Anterior cingulate cortex (tissue), 58 donors: ENCODE results near the gene NBR1.
"Not testable (repeated sequence)": the region's sequence is repeated elsewhere in the genome, so short reads cannot be mapped to it uniquely, and the experiment has no call there.

Source experiments
- DNase-seq, 58 donors: peaks; one replicate each; lab custom pipeline; 2025; lab: John Stamatoyannopoulos, UW

NBR1 gene, protein sequence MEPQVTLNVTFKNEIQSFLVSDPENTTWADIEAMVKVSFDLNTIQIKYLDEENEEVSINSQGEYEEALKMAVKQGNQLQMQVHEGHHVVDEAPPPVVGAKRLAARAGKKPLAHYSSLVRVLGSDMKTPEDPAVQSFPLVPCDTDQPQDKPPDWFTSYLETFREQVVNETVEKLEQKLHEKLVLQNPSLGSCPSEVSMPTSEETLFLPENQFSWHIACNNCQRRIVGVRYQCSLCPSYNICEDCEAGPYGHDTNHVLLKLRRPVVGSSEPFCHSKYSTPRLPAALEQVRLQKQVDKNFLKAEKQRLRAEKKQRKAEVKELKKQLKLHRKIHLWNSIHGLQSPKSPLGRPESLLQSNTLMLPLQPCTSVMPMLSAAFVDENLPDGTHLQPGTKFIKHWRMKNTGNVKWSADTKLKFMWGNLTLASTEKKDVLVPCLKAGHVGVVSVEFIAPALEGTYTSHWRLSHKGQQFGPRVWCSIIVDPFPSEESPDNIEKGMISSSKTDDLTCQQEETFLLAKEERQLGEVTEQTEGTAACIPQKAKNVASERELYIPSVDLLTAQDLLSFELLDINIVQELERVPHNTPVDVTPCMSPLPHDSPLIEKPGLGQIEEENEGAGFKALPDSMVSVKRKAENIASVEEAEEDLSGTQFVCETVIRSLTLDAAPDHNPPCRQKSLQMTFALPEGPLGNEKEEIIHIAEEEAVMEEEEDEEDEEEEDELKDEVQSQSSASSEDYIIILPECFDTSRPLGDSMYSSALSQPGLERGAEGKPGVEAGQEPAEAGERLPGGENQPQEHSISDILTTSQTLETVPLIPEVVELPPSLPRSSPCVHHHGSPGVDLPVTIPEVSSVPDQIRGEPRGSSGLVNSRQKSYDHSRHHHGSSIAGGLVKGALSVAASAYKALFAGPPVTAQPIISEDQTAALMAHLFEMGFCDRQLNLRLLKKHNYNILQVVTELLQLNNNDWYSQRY

DNA sequence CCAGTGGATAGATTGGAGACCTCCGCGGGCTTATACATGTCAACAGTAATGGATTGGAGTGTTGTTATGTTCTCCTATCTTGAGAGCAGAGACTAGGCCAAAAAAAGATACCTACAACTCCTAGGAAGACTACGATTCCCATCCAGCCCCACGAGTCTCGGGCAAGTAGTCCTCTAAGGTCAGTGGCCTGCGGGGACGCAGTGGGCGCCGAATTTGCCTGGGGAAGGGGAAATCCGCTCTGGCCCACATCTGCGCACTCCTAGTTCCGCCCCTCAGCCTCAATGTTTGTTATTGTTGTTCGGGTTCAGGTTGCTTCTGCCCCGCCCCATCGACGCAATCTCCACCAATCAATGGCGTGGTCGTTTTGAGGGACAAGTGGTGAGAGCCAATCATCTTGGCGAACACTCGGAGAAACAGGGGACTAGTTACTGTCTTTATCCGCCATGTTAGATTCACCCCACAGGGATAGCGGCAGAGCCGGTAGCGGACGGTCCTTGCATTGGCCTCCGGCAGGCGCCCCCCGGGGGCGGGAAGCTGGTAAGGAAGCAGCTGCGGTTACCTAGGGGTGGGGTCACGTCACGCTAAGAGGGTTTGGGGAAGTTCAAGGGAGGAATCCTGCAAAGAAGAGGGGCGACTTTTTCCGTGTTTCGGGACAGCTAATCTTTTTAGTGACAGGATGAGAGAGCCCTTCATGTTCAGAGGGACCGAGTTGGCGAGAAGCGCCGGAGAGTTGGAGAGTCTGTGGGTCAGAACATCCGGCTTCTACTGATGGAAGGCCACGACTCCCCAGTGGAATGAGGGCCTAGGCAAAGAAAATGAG lies at the start of gene NBR1:
TSS of gene NBR1 (plus strand) at position 449 of the 820 bp plus-strand sequence. CDS start 4,586 bp downstream, outside the sequence.
- DNase-seq, result peak; percentile 81 to 99 (median 95)

DNA sequence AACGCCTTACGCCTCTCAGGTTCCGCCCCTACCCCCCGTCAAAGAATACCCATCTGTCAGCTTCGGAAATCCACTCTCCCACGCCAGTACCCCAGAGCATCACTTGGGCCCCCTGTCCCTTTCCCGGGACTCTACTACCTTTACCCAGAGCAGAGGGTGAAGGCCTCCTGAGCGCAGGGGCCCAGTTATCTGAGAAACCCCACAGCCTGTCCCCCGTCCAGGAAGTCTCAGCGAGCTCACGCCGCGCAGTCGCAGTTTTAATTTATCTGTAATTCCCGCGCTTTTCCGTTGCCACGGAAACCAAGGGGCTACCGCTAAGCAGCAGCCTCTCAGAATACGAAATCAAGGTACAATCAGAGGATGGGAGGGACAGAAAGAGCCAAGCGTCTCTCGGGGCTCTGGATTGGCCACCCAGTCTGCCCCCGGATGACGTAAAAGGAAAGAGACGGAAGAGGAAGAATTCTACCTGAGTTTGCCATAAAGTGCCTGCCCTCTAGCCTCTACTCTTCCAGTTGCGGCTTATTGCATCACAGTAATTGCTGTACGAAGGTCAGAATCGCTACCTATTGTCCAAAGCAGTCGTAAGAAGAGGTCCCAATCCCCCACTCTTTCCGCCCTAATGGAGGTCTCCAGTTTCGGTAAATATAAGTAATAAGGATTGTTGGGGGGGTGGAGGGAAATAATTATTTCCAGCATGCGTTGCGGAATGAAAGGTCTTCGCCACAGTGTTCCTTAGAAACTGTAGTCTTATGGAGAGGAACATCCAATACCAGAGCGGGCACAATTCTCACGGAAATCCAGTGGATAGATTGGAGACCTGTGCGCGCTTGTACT lies 45.7 kb upstream of the NBR1 start, which contains the start of gene BRCA1:
TSS of gene BRCA1 (minus strand) at position 232 of the 834 bp plus-strand sequence. CDS start 1,268 bp downstream, outside the sequence.
- DNase-seq, result peak; percentile 37 to 95 (median 83)

DNA sequence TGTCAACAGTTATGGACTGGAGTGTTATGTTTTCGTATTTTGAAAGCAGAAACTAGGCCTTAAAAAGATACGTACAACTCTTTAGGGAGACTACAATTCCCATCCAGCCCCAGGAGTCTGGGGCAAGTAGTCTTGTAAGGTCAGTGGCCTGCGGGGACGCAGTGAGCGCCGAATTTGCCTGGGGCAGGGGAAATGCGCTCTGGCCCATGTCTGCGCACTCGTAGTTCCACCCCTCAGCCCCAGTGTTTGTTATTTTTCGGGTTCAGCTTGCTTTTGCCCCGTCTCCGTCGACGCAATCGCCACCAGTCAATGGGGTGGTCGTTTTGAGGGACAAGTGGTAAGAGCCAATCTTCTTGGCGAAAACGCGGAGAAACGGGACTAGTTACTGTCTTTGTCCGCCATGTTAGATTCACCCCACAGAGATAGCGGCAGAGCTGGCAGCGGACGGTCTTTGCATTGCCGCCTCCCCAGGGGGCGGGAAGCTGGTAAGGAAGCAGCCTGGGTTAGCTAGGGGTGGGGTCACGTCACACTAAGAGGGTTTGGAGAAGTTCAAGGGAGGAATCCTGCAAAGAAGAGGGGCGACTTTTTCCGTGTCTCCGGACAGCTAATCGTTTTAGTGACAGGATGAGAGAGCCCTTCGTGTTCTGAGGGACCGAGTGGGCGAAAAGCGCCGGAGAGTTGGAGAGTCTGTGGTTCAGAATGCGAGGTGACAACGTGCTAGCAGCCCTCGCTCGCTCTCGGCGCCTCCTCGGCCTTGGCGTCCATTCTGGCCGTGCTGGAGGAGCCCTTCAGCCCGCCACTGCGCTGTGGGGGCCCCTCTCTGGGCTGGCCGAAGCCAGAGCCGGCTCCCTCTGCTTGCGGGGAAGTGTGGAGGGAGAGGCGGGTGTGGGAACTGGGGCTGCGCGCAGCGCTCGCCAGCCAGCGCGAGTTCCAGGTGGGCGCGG lies 44.8 kb upstream of the NBR1 start:
- peak in 1 of 58 donors; percentile 8 for DNase-seq

DNA sequence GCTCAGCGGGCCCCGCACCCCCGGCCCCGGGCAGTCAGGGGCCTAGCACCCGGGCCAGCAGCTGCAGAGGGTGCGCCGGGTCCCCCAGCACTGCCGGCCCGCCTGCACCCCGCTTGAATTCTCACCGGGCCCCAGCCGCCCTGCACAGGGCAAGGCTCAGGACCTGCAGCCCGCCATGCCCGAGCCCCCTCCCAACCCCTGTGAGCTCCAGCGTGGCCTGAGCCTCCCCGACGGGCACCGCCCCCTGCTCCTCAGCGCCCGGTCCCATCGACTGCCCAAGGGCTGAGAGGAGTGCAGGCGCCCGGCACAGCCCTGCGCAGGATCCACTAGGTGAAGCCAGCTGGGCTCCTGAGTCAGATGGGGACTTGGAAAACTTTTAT lies 44.1 kb upstream of the NBR1 start:
- no peak for DNase-seq

DNA sequence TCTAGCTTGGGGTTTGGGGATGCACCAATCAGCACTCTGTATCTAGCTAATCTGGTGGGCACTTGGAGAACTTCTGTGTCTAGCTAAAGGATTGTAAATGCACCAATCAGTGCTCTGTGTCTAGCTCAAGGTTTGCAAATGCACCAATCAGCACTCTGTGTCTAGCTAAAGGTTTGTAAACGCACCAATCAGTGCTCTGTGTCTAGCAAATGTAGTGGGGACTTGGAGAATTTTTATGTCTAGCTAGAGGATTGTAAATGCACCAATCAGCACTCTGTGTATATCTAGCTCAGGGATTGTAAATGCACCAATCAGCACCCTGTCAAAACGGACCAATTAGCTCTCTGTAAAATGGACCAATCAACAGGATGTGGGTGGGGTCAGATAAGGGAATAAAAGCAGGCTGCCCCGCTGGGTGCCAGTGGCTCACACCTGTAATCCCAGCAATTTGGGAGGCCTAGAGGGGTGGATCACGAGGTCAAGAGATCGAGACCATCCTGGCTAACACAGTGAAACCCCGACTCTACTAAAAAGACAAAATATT lies 43.6 kb upstream of the NBR1 start:
- DNase-seq, result not testable (repeated sequence)

DNA sequence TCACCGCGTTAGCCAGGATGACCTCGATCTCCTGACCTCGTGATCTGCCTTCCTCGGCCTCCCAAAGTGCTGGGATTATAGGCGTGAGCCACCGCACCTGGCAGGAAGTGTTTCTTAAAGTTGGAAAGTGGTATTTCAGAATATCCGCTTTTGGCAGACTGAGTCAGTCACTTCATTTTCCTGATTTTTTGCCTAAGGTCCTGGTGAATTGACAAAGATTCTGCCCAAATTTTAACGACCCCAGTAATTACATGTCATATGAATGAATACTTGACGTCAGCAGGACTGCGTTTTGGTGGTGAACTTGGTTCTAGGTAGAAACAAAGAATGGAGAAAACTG lies 41.4 kb upstream of the NBR1 start:
- DNase-seq, result no peak

DNA sequence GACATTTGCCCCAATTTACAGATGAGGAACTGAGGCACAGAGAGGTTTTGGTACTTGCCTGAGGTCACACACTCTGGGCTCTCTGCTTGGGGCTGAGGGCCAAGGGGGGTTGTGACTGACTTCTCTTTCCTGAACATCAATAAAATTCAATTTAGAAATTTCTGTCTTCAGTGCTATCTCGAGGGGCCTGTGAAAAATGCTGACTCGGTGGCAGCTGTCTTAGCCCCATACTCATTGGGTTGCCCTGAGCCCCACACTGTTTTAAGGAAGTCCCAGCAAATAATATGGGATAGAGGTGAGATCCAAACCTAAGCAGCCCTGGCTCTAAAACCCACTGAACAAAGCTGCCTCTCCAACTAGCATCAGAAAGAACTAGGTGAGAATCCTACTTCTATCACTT lies 38.9 kb upstream of the NBR1 start:
- no peak for DNase-seq

DNA sequence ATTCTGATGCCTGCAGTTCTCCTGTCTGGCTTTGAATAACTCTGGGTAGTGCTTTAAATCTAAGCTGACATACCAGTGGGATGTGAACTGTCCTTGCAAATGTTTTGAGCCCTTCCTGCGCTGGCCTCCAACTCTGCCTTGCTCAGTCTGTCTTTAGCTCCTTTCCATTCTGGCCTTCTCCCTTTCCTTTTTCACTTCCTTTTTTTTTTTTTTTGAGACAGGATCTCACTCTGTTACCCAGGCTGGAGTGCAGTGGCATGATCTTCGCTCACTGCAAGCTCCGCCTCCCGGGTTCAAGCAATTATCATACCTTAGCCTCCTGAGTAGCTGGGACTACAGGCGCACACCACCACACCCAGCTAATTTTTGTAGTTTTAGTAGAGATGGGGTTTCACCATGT lies 37.6 kb upstream of the NBR1 start:
- peak in 1 of 58 donors; percentile 3 for DNase-seq

DNA sequence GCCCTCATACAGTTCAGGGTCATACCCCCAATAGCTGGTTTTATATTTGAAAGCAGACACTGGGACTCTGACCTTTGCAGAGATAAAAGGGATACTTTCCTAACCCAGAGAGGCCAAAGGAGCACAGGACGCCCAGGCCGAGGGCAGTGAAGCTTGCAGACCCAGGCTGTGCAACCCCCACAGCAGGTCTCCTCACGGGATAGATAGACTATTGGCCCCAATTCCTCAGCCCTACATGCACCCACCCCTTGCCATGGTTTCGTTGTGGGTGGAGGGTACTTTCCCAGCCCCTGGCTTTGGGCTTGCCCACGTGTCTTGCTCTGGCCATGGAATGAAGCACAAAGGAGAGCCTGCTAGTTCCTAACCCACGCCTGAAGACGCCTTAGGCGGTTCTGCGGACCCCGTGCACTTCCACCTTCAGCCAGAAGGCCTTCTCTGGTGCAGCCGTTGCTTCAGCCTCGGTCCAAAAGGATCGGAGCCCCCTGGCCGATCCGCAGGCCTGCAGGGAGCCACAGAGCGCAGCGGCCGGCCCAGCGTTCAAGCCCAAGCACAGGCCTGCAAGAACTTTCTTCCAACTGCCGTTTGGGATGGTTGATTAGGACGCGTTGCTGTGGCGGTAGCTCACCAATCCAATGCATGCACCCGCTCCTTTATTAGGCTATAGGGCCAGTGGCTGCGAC lies 36.1 kb upstream of the NBR1 start:
- no peak for DNase-seq

DNA sequence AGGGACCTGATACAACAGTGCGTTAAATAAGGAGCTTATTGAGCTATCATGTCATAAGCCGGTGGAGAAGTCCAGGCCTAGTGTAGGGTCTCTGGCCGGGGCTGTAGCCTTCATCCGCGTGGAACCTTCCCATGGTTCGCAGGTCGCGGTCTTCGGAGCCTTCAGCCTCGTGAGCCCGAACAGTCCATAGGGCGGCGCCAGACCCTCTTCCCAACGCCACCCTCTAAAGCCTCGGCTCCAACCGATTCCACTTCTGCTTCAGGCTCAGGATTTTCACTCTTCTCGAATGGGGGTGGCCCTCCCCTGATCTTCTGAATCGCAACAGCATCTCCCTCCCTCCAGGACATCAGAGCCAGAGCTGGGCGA lies 35.6 kb upstream of the NBR1 start:
- DNase-seq, result no peak

DNA sequence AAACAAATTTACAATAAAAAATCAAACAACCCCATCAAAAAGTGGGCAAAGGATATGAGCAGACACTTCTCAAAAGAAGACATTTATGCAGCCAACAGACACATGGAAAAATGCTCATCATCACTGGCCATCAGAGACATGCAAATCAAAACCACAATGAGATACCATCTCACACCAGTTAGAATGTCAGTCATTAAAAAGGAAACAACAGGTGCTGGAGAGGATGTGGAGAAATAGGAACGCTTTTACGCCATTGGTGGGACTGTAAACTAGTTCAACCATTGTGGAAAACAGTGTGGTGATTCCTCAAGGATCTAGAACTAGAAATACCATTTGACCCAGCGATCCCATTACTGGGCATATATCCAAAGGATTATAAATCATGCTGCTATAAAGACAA lies 34.4 kb upstream of the NBR1 start:
- DNase-seq, result not testable (repeated sequence)

DNA sequence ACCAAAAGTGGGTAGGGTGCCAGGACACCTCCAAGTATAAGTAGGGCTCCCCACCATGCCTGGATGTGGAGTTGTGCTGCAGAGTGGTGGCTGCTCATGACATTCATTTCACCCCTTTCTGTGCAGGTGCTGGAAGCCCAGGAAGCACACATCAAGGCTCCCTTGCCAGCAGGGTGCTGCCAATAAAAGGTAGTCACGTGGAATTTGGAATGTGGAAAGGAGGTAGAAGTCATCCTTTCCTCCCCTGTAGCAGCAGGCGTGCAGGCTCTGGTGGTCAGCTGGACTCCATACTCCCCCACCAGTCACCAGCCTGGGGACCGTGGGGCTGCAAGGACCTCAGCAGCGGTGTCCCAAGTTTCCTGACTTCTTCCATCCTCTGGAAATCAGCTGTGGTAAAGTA lies 32.5 kb upstream of the NBR1 start:
- not testable (repeated sequence) for DNase-seq

DNA sequence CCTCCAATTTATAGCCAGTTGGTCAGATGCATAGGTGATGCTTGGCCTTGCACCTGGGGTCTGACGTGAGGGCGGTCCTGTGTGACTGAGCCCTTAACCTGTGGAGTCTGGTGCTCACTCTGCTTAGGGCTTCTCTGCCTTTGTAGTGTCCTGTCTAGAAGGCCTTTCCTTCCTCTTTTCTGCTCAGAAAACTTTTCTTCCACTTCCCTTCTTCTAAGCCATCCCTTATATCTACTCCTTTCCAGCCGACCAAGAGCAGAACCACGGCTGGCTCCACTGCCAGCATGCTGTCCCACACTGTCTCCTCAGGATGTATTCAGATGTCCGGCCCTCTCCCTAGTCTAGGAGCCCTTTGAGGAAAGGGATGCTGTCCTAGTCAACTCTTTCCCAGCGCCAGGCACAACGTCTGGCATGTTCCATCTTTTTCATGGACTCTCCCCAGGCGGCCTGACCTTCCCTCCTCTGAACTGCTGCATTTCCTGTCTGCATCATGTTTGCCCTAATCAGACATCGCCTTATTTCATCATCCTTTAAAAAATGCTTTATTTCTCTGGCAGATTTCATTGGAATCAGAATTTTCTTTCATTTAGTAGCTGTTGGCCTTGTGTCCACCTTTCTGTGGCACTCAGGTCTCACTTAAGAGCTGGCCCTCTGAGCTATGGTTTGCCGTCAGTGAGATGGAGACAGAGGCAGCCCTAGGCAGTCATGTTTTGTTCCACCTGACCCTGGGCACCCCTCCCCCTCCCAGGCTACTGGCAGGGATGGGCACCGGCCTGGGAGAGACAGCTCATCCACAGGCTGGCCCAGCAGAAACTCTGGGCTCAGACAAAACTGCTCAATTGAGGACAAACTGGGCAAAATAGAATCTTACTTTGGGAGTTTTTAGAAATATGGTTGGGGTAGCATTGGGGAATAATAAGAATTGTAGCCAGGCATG lies 30.4 kb upstream of the NBR1 start:
- no peak for DNase-seq

DNA sequence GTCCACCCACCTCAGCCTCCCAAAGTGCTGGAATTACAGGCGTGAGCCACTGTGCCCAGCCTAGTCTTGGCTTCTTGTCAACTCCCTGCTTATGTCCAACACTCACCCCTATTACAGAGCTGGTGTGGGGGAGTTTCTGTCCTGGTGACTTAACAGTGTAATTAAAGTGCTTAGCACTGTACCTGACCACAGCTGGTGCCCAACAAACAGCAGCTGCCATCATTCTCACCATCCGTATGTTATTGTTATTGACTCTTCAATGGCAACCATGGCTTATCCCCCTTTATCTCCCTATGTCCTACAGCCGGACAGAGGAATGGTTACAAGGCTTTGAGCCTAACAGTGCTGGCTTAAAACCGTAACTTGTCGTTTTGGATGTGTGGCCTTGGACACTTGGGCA lies 28.9 kb upstream of the NBR1 start:
- no peak for DNase-seq

DNA sequence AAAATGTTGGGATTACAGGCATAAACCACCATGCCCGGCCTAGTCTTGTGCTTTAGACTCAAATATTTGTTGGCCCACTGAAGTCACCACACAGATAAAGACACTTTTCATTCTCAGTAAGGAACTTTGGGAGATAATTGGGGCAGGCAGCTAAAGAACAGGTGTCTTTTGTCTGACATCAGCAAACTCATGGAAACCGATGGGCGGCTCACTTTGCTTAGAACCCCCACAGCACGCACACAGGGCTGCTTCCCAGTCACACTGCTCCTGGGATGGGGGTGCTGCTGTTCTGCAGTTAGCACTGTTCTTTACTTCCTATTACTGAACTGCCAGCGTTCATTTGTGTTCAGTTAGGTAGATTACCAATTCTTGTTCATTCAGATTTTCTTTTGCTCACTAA lies 27.8 kb upstream of the NBR1 start:
- DNase-seq, result no peak

DNA sequence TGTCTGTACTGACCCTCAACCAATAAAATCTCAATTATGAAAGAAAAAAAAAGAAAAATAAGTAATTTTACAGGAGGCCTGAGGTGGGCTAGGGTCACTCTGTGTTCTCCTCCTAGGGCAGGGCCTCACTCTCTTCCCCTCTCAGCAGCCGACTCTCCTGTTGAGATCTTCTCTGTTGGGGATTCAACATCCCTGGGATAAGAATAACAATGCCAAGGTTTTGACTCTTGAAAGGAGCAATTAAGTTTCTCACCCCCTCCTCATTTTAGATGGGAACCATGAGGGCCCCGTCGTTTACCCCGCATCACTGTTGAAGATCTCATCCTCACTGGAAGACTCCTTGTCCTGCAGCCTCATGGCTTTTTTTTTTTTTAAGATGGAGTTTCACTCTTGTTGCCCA lies 24.4 kb upstream of the NBR1 start:
- DNase-seq, result no peak
